ENCODE results near the gene TNRC18.

The TNRC18 gene

GRCh38 chr7:5452937-5453540, 29.4 kb upstream of the TNRC18 start (continued):
- TF ChIP-seq PATZ1 (tag by site-specific recombination; IDR thresholded peaks at IDR 0.05): peak; percentile 88
- peak; percentile 67 for TF ChIP-seq GLIS2 (tag by site-specific recombination; IDR thresholded peaks at IDR 0.05)
- TF ChIP-seq ZBTB6 (tag by site-specific recombination; IDR thresholded peaks at IDR 0.05): no peak
- no peak for TF ChIP-seq ZNF677 (tag by site-specific recombination; IDR thresholded peaks at IDR 0.05)
- TF ChIP-seq MYNN (tag by site-specific recombination; IDR thresholded peaks at IDR 0.05; ENCODE audit: borderline replicate concordance): no peak
- TF ChIP-seq, protein P1, sequence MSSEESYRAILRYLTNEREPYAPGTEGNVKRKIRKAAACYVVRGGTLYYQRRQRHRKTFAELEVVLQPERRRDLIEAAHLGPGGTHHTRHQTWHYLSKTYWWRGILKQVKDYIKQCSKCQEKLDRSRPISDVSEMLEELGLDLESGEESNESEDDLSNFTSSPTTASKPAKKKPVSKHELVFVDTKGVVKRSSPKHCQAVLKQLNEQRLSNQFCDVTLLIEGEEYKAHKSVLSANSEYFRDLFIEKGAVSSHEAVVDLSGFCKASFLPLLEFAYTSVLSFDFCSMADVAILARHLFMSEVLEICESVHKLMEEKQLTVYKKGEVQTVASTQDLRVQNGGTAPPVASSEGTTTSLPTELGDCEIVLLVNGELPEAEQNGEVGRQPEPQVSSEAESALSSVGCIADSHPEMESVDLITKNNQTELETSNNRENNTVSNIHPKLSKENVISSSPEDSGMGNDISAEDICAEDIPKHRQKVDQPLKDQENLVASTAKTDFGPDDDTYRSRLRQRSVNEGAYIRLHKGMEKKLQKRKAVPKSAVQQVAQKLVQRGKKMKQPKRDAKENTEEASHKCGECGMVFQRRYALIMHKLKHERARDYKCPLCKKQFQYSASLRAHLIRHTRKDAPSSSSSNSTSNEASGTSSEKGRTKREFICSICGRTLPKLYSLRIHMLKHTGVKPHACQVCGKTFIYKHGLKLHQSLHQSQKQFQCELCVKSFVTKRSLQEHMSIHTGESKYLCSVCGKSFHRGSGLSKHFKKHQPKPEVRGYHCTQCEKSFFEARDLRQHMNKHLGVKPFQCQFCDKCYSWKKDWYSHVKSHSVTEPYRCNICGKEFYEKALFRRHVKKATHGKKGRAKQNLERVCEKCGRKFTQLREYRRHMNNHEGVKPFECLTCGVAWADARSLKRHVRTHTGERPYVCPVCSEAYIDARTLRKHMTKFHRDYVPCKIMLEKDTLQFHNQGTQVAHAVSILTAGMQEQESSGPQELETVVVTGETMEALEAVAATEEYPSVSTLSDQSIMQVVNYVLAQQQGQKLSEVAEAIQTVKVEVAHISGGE (tag by site-specific recombination; conservative IDR thresholded peaks at IDR 0.05; ENCODE audit: low read depth): no peak
- TF ChIP-seq, protein P2, sequence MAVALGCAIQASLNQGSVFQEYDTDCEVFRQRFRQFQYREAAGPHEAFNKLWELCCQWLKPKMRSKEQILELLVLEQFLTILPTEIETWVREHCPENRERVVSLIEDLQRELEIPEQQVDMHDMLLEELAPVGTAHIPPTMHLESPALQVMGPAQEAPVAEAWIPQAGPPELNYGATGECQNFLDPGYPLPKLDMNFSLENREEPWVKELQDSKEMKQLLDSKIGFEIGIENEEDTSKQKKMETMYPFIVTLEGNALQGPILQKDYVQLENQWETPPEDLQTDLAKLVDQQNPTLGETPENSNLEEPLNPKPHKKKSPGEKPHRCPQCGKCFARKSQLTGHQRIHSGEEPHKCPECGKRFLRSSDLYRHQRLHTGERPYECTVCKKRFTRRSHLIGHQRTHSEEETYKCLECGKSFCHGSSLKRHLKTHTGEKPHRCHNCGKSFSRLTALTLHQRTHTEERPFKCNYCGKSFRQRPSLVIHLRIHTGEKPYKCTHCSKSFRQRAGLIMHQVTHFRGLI (tag by site-specific recombination; IDR thresholded peaks at IDR 0.05): no peak
- peak; percentile 75; the same call in 1 of the 2 replicates for TF ChIP-seq SCRT2 (tag by site-specific recombination; IDR thresholded peaks at IDR 0.05)
- TF ChIP-seq KLF8 (tag by site-specific recombination; IDR thresholded peaks at IDR 0.05): 0 out of 2 replicates have a peak, but pooled peaks have one; percentile 56
- TF ChIP-seq ZNF214 (tag by site-specific recombination; IDR thresholded peaks at IDR 0.05; ENCODE audit: borderline replicate concordance): no peak
- TF ChIP-seq, protein P3, sequence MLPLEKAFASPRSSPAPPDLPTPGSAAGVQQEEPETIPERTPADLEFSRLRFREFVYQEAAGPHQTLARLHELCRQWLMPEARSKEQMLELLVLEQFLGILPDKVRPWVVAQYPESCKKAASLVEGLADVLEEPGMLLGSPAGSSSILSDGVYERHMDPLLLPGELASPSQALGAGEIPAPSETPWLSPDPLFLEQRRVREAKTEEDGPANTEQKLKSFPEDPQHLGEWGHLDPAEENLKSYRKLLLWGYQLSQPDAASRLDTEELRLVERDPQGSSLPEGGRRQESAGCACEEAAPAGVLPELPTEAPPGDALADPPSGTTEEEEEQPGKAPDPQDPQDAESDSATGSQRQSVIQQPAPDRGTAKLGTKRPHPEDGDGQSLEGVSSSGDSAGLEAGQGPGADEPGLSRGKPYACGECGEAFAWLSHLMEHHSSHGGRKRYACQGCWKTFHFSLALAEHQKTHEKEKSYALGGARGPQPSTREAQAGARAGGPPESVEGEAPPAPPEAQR (tag by site-specific recombination; IDR thresholded peaks at IDR 0.05): 0 out of 2 replicates have a peak, but pooled peaks have one; percentile 54
- TF ChIP-seq ZNF324 (tag by site-specific recombination; IDR thresholded peaks at IDR 0.05): no peak
- TF ChIP-seq KLF9 (tag by site-specific recombination; IDR thresholded peaks at IDR 0.05; ENCODE audit: low read depth): no peak
- TF ChIP-seq MZF1 (tag by site-specific recombination; IDR thresholded peaks at IDR 0.05; ENCODE audit: borderline replicate concordance): peak; percentile 50; the same call in 1 of the 2 replicates
- TF ChIP-seq SP7 (tag by site-specific recombination; IDR thresholded peaks at IDR 0.05): peak; percentile 46; the same call in 1 of the 2 replicates
- TF ChIP-seq, protein P4, sequence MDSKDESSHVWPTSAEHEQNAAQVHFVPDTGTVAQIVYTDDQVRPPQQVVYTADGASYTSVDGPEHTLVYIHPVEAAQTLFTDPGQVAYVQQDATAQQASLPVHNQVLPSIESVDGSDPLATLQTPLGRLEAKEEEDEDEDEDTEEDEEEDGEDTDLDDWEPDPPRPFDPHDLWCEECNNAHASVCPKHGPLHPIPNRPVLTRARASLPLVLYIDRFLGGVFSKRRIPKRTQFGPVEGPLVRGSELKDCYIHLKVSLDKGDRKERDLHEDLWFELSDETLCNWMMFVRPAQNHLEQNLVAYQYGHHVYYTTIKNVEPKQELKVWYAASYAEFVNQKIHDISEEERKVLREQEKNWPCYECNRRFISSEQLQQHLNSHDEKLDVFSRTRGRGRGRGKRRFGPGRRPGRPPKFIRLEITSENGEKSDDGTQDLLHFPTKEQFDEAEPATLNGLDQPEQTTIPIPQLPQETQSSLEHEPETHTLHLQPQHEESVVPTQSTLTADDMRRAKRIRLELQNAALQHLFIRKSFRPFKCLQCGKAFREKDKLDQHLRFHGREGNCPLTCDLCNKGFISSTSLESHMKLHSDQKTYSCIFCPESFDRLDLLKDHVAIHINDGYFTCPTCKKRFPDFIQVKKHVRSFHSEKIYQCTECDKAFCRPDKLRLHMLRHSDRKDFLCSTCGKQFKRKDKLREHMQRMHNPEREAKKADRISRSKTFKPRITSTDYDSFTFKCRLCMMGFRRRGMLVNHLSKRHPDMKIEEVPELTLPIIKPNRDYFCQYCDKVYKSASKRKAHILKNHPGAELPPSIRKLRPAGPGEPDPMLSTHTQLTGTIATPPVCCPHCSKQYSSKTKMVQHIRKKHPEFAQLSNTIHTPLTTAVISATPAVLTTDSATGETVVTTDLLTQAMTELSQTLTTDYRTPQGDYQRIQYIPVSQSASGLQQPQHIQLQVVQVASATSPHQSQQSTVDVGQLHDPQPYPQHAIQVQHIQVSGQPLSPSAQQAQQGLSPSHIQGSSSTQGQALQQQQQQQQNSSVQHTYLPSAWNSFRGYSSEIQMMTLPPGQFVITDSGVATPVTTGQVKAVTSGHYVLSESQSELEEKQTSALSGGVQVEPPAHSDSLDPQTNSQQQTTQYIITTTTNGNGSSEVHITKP (tag by site-specific recombination; IDR thresholded peaks at IDR 0.05): peak; percentile 83
- 0 out of 2 replicates have a peak, but pooled peaks have one; percentile 36 for TF ChIP-seq ZNF76 (tag by site-specific recombination; IDR thresholded peaks at IDR 0.05; ENCODE audit: borderline replicate concordance, low read depth)
- TF ChIP-seq BCL11A (tag by site-specific recombination; IDR thresholded peaks at IDR 0.05; ENCODE audit: low read depth): 0 out of 2 replicates have a peak, but pooled peaks have one; percentile 32
- TF ChIP-seq ZNF2 (tag by site-specific recombination; IDR thresholded peaks at IDR 0.05): no peak
- peak; percentile 24; the same call in 1 of the 2 replicates for TF ChIP-seq SP3 (tag by site-specific recombination; IDR thresholded peaks at IDR 0.05)
- TF ChIP-seq ZNF555 (tag by site-specific recombination; conservative IDR thresholded peaks at IDR 0.05): no peak
- peak; percentile 99 for TF ChIP-seq ATF2 (tag by site-specific recombination; IDR thresholded peaks at IDR 0.05; ENCODE audit: low read depth)
- TF ChIP-seq ZNF366 (tag by site-specific recombination; conservative IDR thresholded peaks at IDR 0.05): peak; percentile 46; the same call in 1 of the 2 replicates
- TF ChIP-seq ZNF211 (tag by site-specific recombination; IDR thresholded peaks at IDR 0.05; ENCODE audit: low read depth): no peak

Data from HEK293 (cell line).